ENCODE data around the gene HIF3A. TPM values are rescaled to one million over a fixed set of nuclear protein-coding genes. Genes with fewer than 3 reads are reported as not detected.
"Not testable (repeated sequence)": the region's sequence is repeated elsewhere in the genome, so short reads cannot be mapped to it uniquely, and the experiment has no call there.

Gene HIF3A
- total and polyA plus RNA-seq, 9 of the 15 experiments (the other 6 are each of a cell fraction or from before 2014, with no cell fraction given), result 0.29 TPM; not detected in 8

- H3K9ac ChIP-seq (ENCODE audit: insufficient read depth in 1 of 2, low read depth in 2 of 2, low read length in 2 of 2); H3K4me2 ChIP-seq (ENCODE audit: insufficient read depth, low read length); H4K20me1 ChIP-seq (replicated peaks; ENCODE audit: control insufficient read depth, insufficient read depth, low read length); H3K4me3 ChIP-seq; H3K4me1 ChIP-seq (replicated peaks in 1 of 2; ENCODE audit: control insufficient read depth in 2 of 2, insufficient read depth in 2 of 2, low read length in 2 of 2); BruUV-seq (replicated peaks); H3K9me1 ChIP-seq (ENCODE audit: control insufficient read depth, insufficient read depth, low read length); H3K36me3 ChIP-seq (ENCODE audit: control insufficient read depth, insufficient read depth, low read length); intact Hi-C loops (cut with micrococcal nuclease); DNase-seq (ENCODE audit: extremely low read depth in 1 of 4, low spot score in 3 of 4); H3K9me3 ChIP-seq (replicated peaks; ENCODE audit: control insufficient read depth, insufficient read depth, low read depth, low read length); H2AFZ ChIP-seq (ENCODE audit: low read depth, low read length); H3K27ac ChIP-seq (ENCODE audit: extremely low read depth, low read depth, low read length); H3K79me2 ChIP-seq (ENCODE audit: control insufficient read depth, insufficient read depth, low read length); FAIRE-seq; ATAC-seq; TF ChIP-seq JUND (IDR thresholded peaks at IDR 0.05; ENCODE audit: borderline replicate concordance, low read depth, low read length); ID3 (CRISPR knock-in tag; IDR thresholded peaks at IDR 0.05): not testable (repeated sequence)
- CTCF ChIA-PET (ENCODE audit: low intra/inter-chr PET ratio), result interaction anchor here (0.5 to 4.2 kb wide), 2 partner anchors 86 to 183 kb away, joined by 4 to 115 read pairs; no protein-coding TSS in a partner anchor
- WGBS (ENCODE audit: insufficient coverage, low coverage, missing lambda C conversion rate), result 0% methylated on average over 10 of the region's 11 CpGs
- POLR2A ChIA-PET, result interaction anchor here (0.7 kb wide), 1 partner anchor 34 kb away, joined by 3 read pairs; the partner anchor contains the start of gene IGFL1
- H3K27me3 ChIP-seq (ENCODE audit: control insufficient read depth in 2 of 2, insufficient read depth in 2 of 2, low read length in 2 of 2), result peaks cover 8 to 29% of the 10 kb centered on the region in 2 experiments
- in situ Hi-C loops (cut with MboI), result loop anchor here (5.0 to 10.0 kb wide), 2 partner anchors 180 to 348 kb away; partner anchors contain the start of gene NANOS2
- TF ChIP-seq USF1 (CRISPR knock-in tag; IDR thresholded peaks at IDR 0.05), result peak; percentile 30; the same call in 1 of the 2 replicates
- TF ChIP-seq JUND (tag; IDR thresholded peaks at IDR 0.05; ENCODE audit: borderline replicate concordance, low read depth, low read length), result 0 out of 3 replicates have a peak, but pooled peaks have one; percentile 16
- TF ChIP-seq SOX6 (IDR thresholded peaks at IDR 0.05), result peak; percentile 19; the same call in 1 of the 2 replicates
- TF ChIP-seq GTF2E2 (tag; IDR thresholded peaks at IDR 0.05), result 0 out of 2 replicates have a peak, but pooled peaks have one; percentile 49
- TF ChIP-seq BHLHE40 (IDR thresholded peaks at IDR 0.05; ENCODE audit: low read length), result peak; percentile 60; the same call in 1 of the 2 replicates
- peak; percentile 76; the same call in 1 of the 2 replicates for TF ChIP-seq ID3 (tag; IDR thresholded peaks at IDR 0.05)
- TF ChIP-seq FOSL1 (tag; conservative IDR thresholded peaks at IDR 0.05), result peak; percentile 91
- TF ChIP-seq, protein P1, sequence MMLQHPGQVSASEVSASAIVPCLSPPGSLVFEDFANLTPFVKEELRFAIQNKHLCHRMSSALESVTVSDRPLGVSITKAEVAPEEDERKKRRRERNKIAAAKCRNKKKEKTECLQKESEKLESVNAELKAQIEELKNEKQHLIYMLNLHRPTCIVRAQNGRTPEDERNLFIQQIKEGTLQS (IDR thresholded peaks at IDR 0.05), result peak; percentile 43; the same call in 1 of the 2 replicates
- TF ChIP-seq, protein P1 (CRISPR knock-in tag; conservative IDR thresholded peaks at IDR 0.05), result not testable (repeated sequence)
- TF ChIP-seq ARID1B (IDR thresholded peaks at IDR 0.05), result peak; percentile 24; the same call in 1 of the 2 replicates
- TF ChIP-seq, protein P2, sequence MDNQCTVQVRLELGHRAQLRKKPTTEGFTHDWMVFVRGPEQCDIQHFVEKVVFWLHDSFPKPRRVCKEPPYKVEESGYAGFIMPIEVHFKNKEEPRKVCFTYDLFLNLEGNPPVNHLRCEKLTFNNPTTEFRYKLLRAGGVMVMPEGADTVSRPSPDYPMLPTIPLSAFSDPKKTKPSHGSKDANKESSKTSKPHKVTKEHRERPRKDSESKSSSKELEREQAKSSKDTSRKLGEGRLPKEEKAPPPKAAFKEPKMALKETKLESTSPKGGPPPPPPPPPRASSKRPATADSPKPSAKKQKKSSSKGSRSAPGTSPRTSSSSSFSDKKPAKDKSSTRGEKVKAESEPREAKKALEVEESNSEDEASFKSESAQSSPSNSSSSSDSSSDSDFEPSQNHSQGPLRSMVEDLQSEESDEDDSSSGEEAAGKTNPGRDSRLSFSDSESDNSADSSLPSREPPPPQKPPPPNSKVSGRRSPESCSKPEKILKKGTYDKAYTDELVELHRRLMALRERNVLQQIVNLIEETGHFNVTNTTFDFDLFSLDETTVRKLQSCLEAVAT (IDR thresholded peaks at IDR 0.05), result 0 out of 4 replicates have a peak, but pooled peaks of 1 of the 2 experiments have one; percentile 38
- peak; percentile 76 for TF ChIP-seq GABPB1 (CRISPR knock-in tag; IDR thresholded peaks at IDR 0.05)
These were observed 34.1 kb upstream of the HIF3A start for GRCh38 chr19:46262684-46263296.
